Fibroblast of the aortic adventitia (primary cell): Measurements from ENCODE around the gene ZMYND8. TPM values are rescaled to one million over a fixed set of nuclear protein-coding genes. Genes with fewer than 3 reads are reported as not detected.
A peak's percentile ranks its signal among the peaks of the same experiment; 100 is the strongest.
"Not testable (repeated sequence)": the region's sequence is repeated elsewhere in the genome, so short reads cannot be mapped to it uniquely, and the experiment has no call there.

Experiments
- DNase-seq: peaks from one replicate; pipeline ENCODE4 v3.0.0-alpha.2; 2010; ENCODE audit warnings: low read depth
- H3K4me3 ChIP-seq: 2 replicates; pipeline ENCODE4 v1.5.1; 2011; ENCODE audit warnings: low read depth, mild to moderate bottlenecking, control low read depth, low read length, moderate library complexity
- total RNA-seq: library from RNA; depleted of rRNA; stranded (reverse); fragments of >200 nt; gene quantifications from 2 replicates; pipeline ENCODE4 v1.2.3, GENCODE V29; 2012; ENCODE audit warnings: low replicate concordance
- TF ChIP-seq, protein P1 (sequence below): IDR thresholded peaks from 2 replicates; pipeline ENCODE4 v1.5.1; 2011; ENCODE audit warnings: mild to moderate bottlenecking, low read length, control low read depth, inconsistent platforms; ENCODE audit not compliant: insufficient read depth

ZMYND8 gene
- total RNA-seq, 1 donor, result 24.0 TPM

GRCh38 chr20:47266847-47267515 is 89.5 kb downstream of the ZMYND8 start:
- DNase-seq, result no peak
- no peak overlapping the region for H3K4me3 ChIP-seq
- TF ChIP-seq, protein P1, sequence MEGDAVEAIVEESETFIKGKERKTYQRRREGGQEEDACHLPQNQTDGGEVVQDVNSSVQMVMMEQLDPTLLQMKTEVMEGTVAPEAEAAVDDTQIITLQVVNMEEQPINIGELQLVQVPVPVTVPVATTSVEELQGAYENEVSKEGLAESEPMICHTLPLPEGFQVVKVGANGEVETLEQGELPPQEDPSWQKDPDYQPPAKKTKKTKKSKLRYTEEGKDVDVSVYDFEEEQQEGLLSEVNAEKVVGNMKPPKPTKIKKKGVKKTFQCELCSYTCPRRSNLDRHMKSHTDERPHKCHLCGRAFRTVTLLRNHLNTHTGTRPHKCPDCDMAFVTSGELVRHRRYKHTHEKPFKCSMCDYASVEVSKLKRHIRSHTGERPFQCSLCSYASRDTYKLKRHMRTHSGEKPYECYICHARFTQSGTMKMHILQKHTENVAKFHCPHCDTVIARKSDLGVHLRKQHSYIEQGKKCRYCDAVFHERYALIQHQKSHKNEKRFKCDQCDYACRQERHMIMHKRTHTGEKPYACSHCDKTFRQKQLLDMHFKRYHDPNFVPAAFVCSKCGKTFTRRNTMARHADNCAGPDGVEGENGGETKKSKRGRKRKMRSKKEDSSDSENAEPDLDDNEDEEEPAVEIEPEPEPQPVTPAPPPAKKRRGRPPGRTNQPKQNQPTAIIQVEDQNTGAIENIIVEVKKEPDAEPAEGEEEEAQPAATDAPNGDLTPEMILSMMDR, result no peak

DNA sequence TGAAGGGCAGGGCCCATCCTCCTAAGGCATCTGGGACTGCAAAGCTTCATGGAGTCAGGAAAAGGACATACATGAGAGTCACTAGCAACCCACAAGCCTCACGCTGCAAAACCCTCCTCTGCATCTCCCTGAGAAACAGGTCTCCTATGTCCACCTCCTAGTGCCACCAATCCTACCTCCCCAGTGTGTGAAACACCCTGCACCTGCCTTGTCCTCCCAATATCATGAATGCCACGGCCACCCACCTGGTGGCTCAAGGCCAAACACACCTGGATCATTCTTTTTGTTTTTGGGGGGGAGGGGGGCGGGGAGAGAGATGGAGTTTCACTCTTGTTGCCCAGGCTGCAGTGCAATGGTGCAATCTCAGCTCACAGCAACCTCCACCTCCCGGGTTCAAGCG is 90.5 kb downstream of the ZMYND8 start:
- TF ChIP-seq, protein P1, result no peak
- no peak overlapping the region for H3K4me3 ChIP-seq
- no peak for DNase-seq

DNA sequence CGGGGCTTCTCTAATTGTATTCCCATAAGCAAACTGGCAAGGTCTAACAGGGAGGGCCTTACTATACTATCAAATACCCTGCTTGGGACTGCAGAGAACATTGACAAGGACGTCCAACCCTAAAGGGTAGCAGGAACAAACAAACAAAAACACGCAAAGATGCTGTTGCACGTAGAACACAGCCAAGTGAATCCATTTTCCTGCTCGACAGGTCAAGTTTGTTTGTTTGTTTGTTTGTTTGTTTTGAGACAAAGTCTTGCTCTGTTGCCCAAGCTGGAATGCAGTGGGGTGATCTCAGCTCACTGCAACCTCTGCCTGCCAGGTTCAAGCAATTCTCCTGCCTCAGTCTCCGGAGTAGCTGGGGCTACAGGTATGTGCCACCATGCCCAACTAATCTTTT is 91.3 kb downstream of the ZMYND8 start:
- DNase-seq, result no peak
- H3K4me3 ChIP-seq, result no peak overlapping the region
- TF ChIP-seq, protein P1, result no peak

GRCh38 chr20:47264137-47264769 is 92.2 kb downstream of the ZMYND8 start:
- not testable (repeated sequence) for DNase-seq, H3K4me3 ChIP-seq

DNA sequence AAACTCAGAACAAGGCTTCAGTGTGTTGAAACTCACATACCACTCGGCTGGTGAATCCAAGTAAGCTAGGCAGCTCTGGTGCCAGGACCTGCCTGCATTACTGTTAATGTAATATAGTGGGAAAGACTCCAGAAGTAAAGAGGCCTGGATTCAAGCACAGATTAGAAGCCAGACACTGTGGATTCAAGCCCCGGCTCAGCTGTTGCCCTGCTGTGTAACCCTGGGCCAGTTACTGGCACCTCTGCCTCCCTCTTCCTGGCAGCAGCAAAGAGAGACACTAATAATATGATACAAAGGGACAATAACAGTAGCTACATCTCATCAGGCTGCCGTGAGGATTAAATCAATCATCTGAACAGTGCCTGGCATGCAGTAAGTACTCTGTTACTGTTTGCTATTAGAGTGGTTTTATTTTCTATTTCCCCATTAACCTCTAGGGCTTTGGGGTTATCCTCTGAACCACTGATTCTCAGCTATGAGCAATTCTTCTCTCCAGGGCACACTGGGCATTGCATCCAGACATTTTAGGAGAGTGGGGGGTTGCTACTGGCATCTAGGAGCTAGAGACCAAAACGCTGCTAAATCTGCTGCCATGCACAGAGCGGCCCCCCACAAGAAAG is 92.9 kb downstream of the ZMYND8 start:
- no peak overlapping the region for H3K4me3 ChIP-seq
- TF ChIP-seq, protein P1, result no peak
- DNase-seq, result peak; percentile 54

DNA sequence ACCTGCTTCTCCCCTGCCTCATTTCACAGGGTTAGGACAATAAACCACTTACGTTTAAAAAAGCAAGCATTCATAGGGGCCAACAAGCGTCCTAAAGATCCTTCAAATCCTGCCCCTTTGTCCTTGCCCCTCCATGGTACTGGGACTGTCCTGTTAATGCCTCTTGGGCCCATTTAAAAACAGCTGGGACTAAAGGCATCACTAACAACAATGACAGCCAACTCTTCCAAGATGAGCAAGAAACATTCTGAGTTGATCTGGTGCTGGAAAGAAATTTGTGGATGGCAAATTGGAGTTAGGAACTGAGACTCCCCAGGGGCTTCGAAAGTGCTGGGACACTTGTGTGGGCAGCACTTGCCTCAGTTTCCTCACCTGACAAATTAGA is 93.4 kb downstream of the ZMYND8 start:
- TF ChIP-seq, protein P1, result no peak
- no peak for DNase-seq

DNA sequence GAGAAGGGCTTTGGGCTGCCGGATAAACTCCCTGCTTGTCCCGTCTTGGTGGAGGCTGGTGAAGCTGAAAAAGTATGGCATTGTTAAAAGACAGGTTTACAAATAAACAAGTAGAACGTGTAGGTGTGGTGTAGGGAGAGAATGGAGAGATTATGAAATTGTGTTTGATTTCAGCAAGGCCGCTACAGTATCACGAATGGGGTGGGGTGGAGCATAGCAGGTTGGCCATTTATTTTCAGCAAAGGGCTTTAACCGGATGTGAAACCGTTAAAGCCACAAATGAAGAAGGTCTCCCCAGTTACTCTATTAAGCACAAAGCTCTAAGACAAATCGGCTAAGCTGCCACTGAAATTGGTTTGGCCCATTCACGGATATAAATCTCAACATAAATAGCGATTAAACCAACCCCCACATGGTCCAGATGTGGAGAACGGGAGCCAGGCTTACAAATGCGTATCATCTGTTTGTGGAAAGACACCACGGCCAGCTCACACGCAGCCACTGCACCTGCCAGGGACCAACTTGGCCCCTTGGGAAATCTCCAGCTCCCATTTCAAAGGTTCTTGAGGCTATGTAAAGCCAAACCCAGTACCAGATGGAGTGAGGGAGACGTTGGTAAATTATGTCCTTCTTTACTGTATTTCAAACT is 94.0 kb downstream of the ZMYND8 start:
- DNase-seq, result no peak
- TF ChIP-seq, protein P1, result no peak
- no peak overlapping the region for H3K4me3 ChIP-seq

More for the DNA sequence above, 93.4 kb downstream of the ZMYND8 start:
- H3K4me3 ChIP-seq, result no peak overlapping the region
